ENCODE data around the gene PRELP. TPM values are rescaled to one million over a fixed set of nuclear protein-coding genes. Genes with fewer than 3 reads are reported as not detected.

PRELP gene
- total and polyA plus RNA-seq, 4 donors = 0.09 to 5.8 (median 3.6) TPM

- Histone ChIP-seq H3K36me3 (ENCODE audit: control insufficient read depth in 4 of 4, insufficient read depth in 3 of 4, low read depth in 1 of 4, low read length in 3 of 4) (no peaks in the 10 kb centered on the region), H3K27me3 (ENCODE audit: control insufficient read depth in 4 of 4, insufficient read depth in 4 of 4, low read length in 3 of 4) (no peaks in the 10 kb centered on the region), H3K9ac (ENCODE audit: low read depth in 1 of 2, low read length in 2 of 2) (no peak overlapping the region), H3K4me3 (ENCODE audit: low read depth in 1 of 3, low read length in 3 of 3) (no peak overlapping the region), H3K4me1 (ENCODE audit: control insufficient read depth in 4 of 4, insufficient read depth in 4 of 4, low read length in 3 of 4) (no peaks in the 10 kb centered on the region), H3K27ac (ENCODE audit: low read depth in 1 of 2, low read length in 2 of 2) (no peak overlapping the region), H3K9me3 (ENCODE audit: control insufficient read depth in 4 of 4, low read length in 3 of 4) (no peaks in the 10 kb centered on the region)
- no peak for DNase-seq (ENCODE audit: low spot score)
- TF ChIP-seq SP1 (IDR thresholded peaks at IDR 0.05) = no peak
- no peak for TF ChIP-seq HNF4G (IDR thresholded peaks at IDR 0.05)
- TF ChIP-seq MAX (IDR thresholded peaks at IDR 0.05) = no peak
- no peak for TF ChIP-seq HNF4A (conservative IDR thresholded peaks at IDR 0.05)
- no peak for TF ChIP-seq GABPA (IDR thresholded peaks at IDR 0.05 in 1 of 2, conservative IDR thresholded peaks at IDR 0.05 in 1 of 2)
- no peak for TF ChIP-seq CTCF (IDR thresholded peaks at IDR 0.05; ENCODE audit: low read depth, low read length, missing input control)
- TF ChIP-seq TAF1 (conservative IDR thresholded peaks at IDR 0.05) = no peak
- no peak for TF ChIP-seq ZBTB33 (IDR thresholded peaks at IDR 0.05)
- no peak for TF ChIP-seq REST (IDR thresholded peaks at IDR 0.05)
- TF ChIP-seq YY1 (IDR thresholded peaks at IDR 0.05) = no peak
- TF ChIP-seq ATF3 (IDR thresholded peaks at IDR 0.05) = no peak
- no peak for TF ChIP-seq FOXA2 (IDR thresholded peaks at IDR 0.05)
- no peak for TF ChIP-seq NR2F2 (IDR thresholded peaks at IDR 0.05)
- WGBS = 87% methylated on average over 6 of the region's 6 CpGs
Observed at GRCh38 chr1:203528976-203529835, 53.6 kb downstream of the PRELP start.

GRCh38 chr1:203531063-203531462, 55.5 kb downstream of the PRELP start:
- peaks cover 0 to 5% (median 0%) of the 10 kb centered on the region in 4 donors for H3K4me1 ChIP-seq (ENCODE audit: control insufficient read depth in 4 of 4, insufficient read depth in 4 of 4, low read length in 3 of 4)
- H3K9ac ChIP-seq (ENCODE audit: low read depth in 1 of 2, low read length in 2 of 2) = no peak overlapping the region
- H3K4me3 ChIP-seq (ENCODE audit: low read depth in 1 of 3, low read length in 3 of 3) = no peak overlapping the region
- H3K27ac ChIP-seq (ENCODE audit: low read depth in 1 of 2, low read length in 2 of 2) = no peak overlapping the region
- WGBS = 93% methylated on average over 3 of the region's 3 CpGs
- no peaks in the 10 kb centered on the region for H3K27me3 ChIP-seq (ENCODE audit: control insufficient read depth in 4 of 4, insufficient read depth in 4 of 4, low read length in 3 of 4)
- H3K36me3 ChIP-seq (ENCODE audit: control insufficient read depth in 4 of 4, insufficient read depth in 3 of 4, low read depth in 1 of 4, low read length in 3 of 4) = no peaks in the 10 kb centered on the region
- no peak for DNase-seq (ENCODE audit: low spot score)
- TF ChIP-seq HNF4A (conservative IDR thresholded peaks at IDR 0.05) (no peak), MAX (IDR thresholded peaks at IDR 0.05) (no peak), ATF3 (IDR thresholded peaks at IDR 0.05) (no peak), REST (IDR thresholded peaks at IDR 0.05) (no peak)
- no peaks in the 10 kb centered on the region for H3K9me3 ChIP-seq (ENCODE audit: control insufficient read depth in 4 of 4, low read length in 3 of 4)

All from liver (tissue), 9 donors.